HG03280 (cell line): ENCODE results near the gene SLC39A11.
"Not testable (repeated sequence)": the region's sequence is repeated elsewhere in the genome, so short reads cannot be mapped to it uniquely, and the experiment has no call there.

Source experiments
- ATAC-seq: cut with Tn5 transposase; IDR thresholded peaks from one replicate; pipeline ENCODE4 v1.9.1; 2021; ENCODE audit warnings: mild to moderate bottlenecking, moderate library complexity; ENCODE audit not compliant: unreplicated experiment

The SLC39A11 gene

DNA sequence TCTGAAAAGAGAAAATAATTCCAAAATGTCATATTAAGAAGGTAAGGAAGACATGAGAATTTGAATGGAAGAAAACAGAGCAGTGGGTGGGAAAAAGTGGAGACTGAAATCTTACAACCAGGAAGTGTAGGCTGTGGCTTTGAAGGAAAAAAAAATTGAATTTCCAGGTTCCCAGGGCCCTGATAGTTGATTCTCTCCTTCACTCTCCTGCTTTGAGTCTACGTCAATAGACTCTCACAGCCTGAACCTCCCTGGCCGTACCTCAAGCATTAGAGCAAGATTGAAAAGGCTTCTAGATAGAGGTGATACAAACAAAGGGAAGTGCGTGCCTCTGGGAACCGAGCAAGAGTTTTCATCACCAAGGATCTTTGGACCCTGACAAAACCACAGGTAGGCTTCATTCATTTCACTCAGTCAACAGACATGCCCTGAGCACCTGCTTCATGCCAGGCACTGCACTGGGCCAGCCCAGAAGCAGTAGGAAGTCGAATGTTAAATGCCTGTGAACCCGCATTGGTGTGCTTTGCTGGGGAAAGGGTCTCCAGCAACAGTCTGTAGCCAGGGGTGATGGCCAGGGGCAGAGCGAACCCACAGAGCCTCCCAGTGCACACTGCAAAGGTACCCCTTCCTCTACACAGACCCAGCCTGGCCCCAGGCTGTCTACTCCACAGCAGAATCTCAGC is 163.9 kb downstream of the SLC39A11 start:
- no peak for ATAC-seq

DNA sequence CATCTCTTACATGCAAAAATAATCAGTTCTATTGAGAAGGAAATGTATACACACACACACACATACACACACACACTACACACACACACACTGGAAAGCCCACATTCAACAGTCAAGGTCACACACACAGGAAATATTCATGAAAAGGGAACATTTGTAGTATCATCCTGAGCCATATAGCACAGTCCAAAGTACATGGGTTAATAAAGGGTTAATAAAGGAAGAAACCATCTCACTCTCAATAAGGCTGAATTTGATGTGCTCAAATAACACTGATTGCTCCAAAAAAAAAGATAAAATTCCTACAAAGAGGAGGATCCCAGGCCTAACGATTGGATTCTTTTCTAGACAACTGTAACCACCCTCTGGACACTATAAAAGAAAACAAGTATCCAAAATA is 164.7 kb downstream of the SLC39A11 start:
- ATAC-seq: no peak

DNA sequence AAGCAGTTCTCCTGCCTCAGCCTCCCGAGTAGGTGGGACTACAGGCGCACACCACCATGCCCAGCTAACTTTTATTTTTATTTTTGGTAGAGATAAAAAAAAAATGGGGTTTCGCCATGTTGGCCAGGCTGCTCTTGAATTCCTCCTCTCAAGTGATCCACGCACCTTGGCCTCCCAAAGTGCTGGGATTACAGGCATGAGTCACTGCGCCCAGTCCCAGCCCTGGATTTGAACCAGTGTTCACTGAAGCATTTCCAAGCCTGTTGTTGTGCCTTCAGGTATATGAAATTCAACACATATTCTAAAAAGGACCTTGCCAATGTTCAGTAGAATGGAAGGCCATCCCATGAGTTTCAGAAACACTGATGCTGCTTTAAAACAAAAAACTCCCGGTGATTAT is 165.3 kb downstream of the SLC39A11 start:
- ATAC-seq: no peak

DNA sequence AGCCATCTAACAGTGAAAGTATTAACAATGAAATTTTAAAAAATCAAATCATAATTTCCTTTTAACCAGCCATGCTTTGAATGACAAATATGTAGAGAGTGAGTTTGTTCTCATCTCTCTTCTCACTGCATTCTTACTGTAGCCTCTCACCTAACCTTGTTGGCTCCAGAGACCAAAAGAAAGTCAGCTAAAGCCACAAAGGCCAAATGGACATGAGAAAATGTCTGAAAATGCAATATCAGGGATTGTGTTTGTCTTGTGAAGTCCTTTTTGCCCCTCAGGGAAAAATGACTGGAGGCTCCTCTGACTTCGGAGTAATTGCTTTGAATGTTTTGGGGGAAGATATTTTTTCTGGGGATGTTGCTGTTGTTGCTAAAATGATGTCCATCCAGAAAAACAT is 166.3 kb downstream of the SLC39A11 start:
- no peak for ATAC-seq

DNA sequence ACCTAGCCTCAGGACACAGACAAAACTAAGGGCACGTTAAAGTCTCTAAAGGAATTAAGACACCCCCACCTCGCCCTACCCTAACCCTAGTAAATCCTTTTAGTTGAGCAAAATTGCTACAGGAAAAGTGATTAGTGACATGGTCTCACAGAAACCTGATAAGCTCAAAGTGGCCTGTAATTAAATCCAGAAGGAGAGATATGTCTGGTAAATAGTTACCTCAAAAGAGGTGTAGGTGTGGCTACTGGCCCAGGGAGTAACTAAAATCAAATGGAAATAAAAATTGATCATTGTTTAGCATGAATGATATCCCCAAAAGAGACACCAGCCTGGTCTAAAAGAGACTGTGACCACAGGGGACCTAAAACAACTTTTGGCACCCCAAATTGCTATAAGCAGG is 168.3 kb downstream of the SLC39A11 start:
- no peak for ATAC-seq

DNA sequence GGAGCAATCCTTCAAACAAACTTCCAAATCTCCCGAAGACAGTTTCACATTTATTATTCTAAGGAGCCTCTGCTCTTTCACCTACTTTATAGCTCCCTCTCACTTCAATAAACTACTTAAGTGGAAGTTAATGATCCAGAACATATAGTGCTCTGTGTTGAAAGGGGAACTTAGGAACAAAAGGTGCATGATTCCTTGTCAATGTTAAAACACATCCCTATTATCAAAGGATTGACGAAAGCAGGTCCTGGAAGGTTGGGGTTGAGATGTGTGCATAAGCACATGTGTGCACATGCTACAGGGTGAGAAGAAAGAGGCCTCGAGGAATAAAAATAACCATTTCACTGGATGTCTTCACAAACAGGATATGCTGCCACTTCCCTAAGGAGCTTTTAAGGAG is 170.3 kb downstream of the SLC39A11 start:
- no peak for ATAC-seq

DNA sequence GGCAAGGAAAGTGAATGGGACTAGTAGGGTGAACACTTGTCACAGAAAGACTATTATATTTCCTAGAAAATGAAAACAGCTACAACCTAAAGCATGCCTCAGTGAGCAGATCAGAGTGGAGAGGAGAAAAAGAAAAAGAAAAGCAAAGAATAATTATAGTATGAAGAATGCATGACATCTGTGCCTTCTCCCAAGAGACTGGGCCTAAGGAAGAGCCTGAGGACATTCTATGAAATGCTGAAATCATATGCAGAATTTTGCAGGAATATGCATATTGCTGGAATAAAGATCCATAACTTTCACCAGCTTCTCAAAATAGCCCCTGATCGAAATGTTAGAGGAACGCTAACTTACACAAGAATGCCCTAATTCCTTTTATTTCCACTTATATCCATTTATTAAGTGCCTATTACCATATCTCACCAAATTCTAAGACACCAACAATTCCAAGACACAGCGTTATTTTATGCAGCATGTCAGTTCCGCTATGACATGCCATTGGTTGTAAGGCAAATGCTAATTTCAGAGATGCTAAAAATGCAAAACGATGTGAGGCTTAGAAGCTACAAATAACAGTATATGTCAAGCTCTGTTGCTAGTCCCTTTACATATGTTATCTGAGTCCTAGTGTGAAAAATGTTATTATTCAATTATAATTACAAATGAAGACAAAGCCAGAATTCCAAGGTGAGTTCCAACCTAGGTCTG is 171.0 kb downstream of the SLC39A11 start:
- no peak for ATAC-seq

DNA sequence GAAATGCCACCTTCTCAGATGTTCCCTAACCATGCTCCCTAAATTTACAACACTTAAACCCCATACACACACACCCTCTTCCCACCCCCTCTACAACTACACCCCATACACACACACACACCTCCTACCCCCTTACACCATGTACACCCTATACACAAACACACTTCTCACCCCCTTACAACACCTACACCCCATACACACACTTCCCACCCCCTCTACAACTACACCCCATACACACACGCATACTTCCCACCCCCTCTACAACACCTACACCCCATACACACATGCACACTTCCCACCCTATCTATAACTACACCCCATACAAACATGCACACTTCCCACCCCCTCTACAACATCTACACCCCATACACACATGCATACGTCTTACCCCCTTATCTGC is 172.0 kb downstream of the SLC39A11 start:
- ATAC-seq: no peak

DNA sequence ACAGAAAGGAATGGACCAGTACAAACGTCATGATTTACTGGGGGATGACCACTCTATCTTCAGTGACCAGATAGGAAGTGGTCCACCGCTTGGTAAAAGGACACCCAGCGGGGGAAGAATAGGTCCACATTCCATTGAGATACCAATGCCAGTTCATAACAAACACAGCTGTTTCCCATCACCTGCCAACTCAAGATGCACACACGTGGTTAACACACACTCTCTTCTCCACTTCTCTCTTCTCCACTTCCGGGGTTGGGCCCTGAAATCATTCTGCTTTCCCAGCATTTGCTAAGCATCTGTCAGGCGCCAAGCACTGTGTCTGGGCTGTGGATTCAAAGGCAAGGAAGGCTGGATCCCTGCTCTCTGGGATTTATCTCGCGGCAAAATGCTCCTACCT is 175.5 kb downstream of the SLC39A11 start:
- ATAC-seq: no peak

DNA sequence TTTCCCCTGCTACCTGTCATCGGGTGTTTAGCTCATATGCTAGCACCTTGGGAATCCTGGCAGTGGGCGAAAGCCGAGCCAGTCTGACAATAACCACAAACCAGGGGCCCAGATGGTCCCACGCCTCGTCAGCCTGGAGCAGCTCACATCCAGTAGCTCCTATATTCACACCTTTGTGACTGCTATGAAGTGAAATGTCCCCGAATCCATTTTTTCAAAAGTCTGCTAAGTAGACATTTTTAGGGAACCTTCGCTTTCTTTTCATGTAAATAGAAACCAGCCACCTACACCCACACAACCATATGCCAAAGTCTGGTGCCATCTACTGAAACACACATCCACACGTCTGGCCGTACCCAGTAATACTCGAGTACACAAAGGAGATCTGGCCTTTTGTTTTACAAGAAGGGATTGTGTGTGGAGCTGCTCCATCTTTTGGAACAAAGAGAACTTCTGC is 176.8 kb downstream of the SLC39A11 start:
- no peak for ATAC-seq

DNA sequence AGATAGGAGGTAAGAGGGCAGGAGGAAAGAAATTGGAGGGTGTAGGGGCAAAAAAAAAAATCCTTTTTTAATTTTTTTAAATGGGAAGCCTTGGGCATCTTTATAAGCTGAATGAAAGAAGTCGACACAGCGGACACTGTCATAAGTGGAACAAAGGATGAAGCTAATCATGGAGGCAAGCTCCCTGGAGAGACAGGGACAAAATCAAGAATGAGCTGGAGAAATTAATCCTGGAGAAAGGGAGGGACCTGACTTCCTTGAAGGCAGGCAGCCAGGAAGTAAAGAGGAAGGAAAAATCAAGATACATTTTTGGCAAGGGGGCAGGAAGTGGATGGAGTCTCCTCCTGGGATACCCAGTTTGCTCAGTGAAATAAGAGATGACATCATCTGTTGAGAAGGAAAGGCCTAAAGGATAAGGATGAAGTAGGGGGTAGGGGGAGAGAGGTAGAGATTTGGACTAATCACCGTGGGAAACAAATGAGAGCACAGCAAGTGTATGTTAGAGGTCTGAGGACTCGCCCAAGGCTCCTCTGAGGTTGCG is 179.3 kb downstream of the SLC39A11 start:
- ATAC-seq: no peak

DNA sequence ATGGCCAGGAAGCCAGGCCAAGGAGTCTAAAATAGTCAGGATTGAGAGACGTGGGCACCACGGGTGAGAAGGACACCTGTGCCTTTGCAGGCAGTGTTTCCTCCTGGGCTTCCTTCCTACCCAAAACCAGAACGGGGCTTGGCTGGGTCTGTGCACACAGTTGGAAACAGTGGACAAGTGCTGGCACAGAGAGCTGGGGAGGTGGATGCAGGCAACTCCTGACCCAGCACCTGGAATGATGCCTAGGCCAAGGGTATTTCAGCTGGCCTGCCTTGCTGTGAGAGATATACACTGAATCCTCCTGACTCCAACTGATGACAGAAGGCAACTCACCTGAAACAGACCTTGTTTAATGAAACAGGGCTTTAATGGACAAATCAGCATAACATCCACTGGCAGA is 186.2 kb downstream of the SLC39A11 start:
- no peak for ATAC-seq

DNA sequence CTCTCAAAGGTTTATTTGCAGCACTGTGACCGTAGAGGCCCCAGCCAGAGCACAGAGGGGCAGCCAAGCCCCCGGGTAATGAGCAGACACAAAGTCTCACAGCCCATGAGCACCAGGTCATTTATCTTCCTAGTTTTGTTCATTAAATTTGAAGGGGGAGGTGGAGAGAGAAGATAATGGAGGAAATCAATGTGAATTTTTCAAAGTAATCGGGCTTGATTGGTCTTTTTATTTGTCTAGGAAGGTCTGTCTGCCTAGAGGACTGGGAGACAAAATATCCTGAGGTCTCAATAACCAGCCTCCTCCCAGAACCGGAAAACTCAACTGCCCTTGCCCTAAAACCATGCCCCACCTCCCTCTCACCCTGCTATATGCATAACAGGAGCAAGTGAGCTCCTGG is 189.0 kb downstream of the SLC39A11 start:
- ATAC-seq: no peak

DNA sequence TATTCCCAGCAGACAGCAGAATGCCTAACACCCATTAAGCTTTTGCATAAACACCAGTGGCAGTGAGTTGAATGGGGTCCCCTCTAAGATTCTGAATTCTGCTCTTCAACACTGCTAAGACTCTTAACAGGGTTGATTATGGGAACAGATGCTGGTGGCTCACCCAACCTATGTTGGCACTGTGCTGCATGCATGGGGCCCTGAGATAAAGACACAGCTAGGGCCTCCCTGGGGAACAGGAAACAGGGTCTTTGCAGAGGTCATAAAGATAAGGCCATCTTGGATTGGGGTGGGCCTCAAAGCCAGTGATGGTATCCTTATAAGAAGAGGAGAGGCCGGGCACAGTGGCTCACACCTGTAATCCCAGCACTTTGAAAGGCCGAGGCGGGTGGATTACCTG is 190.8 kb downstream of the SLC39A11 start:
- no peak for ATAC-seq

DNA sequence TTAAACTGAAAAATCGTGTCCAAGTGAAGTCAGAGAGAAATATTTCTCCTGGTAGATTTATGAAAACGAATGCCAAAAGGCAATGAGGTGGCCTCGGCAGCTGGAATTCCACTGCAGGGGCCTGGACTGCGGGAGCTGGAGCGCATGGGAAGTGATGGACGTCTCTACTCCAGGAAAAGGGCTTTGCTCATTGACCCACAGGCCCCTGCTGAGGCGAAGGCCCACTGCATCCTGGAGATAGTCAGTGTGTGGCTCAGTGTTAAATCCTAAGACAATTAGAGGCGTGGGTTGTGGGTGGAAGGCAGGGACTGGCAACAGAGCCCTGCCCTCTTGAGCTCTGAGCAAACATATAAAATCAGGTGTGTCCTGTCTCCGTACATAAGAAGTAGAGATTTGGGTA is 191.4 kb downstream of the SLC39A11 start:
- no peak for ATAC-seq

DNA sequence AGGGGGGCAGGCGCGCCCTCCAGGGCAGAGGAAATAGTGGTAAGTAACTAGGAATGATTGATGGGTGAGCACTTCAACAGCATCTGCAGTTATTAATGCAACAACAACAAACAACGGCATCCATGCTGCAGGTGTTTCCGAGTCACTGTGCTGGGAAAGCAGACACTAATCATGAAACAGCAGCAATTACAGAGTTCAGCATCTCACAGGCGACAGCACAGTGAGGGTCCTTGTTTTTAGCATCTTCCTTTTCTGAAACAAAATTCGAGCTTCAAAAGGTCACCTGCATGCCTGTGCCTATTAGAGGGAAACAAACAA is 191.9 kb downstream of the SLC39A11 start:
- no peak for ATAC-seq

DNA sequence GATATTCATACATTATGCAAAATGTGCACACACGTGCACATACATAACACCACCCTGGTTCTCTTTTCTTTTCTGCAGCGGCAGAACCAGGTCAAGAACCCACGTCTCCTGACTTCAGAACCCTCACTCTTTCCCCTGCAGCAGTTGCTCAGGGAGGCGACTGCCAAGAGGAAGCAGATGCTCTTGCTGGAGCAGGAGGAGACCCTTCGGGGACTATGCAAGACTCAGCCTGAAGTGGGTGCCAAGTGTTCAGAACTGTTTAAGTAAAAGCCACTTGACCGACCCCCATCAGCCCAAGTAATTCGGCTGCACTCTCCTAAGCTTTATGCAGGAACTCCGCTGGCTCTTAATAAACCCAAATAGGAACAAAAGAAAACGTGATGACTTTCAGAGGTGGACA is 193.8 kb downstream of the SLC39A11 start:
- ATAC-seq: no peak

DNA sequence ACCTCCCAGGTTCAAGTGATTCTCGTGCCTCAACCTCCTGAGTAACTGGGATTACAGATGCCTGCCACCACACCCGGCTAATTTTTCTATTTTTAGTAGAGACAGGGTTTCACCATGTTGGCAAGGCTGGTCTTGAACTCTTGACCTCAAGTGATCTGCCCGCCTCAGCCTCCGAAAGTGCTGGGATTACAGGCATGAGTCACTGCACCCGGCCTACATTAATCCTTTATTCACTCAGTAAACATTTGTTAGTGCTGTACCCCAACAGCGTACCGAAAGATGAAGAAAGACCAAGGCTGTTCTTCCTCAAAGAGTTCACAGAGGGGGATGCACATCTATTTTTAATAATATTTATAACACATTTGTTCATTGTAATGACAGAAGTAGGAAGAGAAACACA is 196.2 kb downstream of the SLC39A11 start:
- not testable (repeated sequence) for ATAC-seq

DNA sequence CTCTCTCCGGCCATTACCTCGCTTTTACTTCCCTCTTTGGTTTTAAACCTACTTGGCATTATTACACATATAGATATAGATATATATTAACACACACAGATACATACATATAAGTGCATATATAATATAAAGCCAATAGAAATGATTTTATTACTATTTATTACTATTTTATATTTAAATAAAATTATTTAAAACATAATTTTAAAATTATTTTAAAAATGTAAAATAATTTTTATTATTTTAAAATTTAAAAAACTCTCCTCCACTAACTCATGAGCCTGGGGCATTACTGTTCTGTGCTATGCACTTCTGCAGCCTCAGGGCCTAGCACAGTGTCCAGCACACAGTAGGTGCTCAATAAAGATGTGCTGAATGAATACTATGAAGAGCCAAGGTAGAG is 200.9 kb downstream of the SLC39A11 start:
- no peak for ATAC-seq

DNA sequence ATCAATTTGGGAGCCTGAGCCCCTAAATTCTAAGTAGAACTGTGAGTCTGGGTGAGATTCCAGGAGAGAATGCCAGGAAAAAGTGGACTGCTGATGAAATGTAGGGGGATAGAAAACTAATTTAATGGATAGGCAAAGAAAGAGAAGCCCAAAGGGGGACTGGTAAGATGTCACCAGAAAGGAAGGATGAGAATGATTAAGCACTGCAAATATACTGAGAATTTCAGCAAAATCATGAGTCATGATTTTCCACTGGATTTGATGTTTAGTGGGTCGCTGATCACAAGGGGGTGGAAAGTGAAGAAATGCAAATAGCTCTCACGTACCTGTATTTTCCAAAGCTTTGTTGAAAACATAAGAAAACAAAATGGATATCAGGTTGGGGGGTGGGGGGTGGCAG is 201.8 kb downstream of the SLC39A11 start:
- no peak for ATAC-seq

DNA sequence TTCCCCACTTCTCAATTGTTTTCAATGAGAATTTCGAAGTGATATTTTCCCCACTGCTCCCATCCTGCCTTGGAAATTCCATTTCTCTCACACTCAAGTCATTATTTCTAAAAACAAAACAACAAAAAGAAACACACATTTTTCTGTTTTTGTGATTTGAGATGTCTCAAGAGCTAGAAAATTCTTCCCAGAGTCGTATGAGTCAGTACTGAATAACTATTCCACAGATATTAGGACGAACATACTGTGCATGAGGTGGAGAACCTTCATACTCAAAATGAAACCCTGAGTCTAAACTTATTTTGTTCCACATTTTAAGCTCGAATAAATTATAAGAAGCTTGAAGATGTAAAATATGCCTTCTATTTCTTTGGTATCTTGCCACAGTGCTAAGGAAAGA is 204.6 kb downstream of the SLC39A11 start:
- ATAC-seq: no peak

DNA sequence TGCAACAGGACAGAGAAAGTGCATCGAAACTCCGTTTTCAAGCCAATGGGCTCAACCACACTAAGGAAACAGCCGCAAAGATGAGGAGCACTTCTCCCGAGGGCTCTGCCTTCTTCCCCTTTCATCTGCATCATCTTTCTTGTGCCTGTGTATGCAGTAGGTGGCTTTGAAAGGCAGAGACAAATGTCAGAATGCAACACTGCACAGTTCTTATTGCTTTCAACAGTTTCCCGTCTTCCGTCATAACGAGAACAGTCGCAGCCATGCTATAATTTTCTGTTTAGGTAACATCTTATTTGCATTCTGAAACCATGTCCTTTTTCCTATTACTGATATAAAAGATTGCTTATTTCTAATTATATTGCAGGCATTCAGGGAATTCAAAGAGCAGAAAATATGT is 205.2 kb downstream of the SLC39A11 start:
- no peak for ATAC-seq

DNA sequence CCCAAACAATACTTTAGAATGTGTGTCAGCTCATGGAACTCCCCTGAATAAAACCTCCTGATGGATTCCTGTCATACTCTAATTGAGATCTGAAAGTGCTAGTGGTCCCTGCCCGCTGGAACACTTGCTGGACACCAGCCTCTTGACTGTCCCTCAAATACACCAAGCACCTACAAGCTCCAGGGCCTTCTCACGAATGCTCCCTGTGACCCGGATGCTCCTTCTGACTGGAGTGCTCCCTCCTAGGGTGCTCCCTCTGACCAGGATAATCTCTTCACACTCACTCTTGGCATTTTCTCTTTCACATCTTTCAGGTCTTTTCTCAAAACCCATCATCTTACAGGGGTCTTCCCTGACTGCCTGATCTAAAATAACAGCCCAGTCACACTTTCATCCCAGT is 205.9 kb downstream of the SLC39A11 start:
- no peak for ATAC-seq
